ENCODE data around the gene ARID1B.

GRCh38 chr6:157188213-157188612 lies 411.0 kb downstream of the ARID1B start:
- no peak for TF ChIP-seq POLR2AphosphoS5 (IDR thresholded peaks at IDR 0.05)
- TF ChIP-seq POLR2A (IDR thresholded peaks at IDR 0.05): no peak
